GM10266 (cell line): Measurements from ENCODE around the gene RFESD.
A peak's percentile ranks its signal among the peaks of the same experiment; 100 is the strongest.

Source experiments
- DNase-seq: peaks from one replicate; pipeline ENCODE4 v3.0.0; 2012; ENCODE audit errors: extremely low spot score
- CTCF ChIP-seq: IDR thresholded peaks from 2 replicates; pipeline ENCODE4 v1.5.1; 2012; ENCODE audit warnings: mild to moderate bottlenecking, low read depth; ENCODE audit not compliant: control insufficient read depth, insufficient read depth; ENCODE audit errors: missing control alignments

The RFESD gene

DNA sequence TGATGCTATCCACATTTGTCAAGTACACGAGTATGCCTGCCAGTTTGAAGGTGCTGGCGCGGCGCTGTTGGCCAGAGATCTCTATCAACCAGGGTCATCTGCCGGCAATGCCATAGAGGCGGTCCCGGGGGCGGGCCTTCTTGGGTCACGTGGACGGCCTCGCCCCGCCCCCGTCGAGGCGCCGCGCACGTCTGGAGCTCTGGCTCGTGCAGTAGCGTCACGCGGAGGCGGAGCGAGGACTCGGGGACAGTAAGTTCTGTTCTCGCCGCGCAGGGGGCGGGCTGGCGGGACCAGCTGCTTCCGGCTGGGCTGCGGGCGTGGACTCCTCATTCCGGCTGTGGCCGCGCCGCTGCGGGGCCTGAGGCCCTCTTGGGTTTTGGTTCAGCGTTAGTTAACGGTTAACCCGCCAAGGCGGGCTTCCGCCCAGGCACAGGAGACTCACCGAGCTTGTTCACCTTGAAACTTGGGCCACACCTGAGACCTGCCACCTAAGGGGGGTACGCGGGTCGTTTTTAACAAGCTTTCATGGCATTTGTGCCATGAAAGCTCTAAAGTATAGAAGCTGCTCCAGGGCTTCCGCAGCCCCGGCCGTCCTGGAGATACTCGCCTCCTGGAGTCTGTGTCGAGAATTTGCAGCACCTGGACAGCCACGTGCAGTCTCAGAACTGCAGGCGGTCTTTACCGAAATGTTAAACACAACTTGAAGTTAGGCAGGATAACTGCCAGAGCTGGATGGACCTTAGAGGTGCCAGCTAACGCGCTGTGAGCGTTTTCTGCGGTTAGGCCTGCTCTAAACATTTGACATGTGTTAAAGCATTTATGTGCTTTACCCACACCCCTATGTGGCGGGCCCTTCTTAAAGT is at the start of gene RFESD:
RFESD (plus strand) TSS at position 209 of the 863 bp plus-strand sequence. CDS start 5,495 bp downstream, outside the sequence.
- peak; percentile 88 for DNase-seq
- no peak for TF ChIP-seq CTCF

DNA sequence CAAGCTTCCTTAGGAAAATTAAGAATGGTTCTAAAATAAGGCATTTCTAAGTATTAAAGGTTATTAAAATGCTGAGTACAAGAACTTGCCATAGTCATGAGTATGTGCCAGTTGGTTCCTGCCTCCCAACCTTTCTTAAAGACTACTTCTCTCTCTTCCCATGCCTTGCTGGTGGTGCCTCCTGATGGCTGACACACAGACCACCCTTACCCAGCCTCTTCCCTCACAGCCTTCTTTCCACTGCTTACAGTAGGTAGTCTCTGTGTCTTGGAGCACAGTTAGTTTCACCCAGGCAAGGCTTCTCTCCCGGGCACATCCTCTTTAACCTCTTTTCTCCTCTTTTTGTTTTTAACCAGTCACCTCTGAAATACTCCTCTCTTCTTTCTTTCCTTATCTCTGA is 47.3 kb upstream of the RFESD start:
- no peak for TF ChIP-seq CTCF
- DNase-seq = no peak

GRCh38 chr5:95600557-95600956 is 46.0 kb upstream of the RFESD start:
- no peak for DNase-seq
- TF ChIP-seq CTCF = no peak

GRCh38 chr5:95605786-95606185 is 40.8 kb upstream of the RFESD start:
- TF ChIP-seq CTCF = no peak
- no peak for DNase-seq

GRCh38 chr5:95606419-95606818 is 40.2 kb upstream of the RFESD start:
- no peak for TF ChIP-seq CTCF
- no peak for DNase-seq

GRCh38 chr5:95609711-95610110 is 36.9 kb upstream of the RFESD start:
- no peak for DNase-seq
- TF ChIP-seq CTCF = no peak

DNA sequence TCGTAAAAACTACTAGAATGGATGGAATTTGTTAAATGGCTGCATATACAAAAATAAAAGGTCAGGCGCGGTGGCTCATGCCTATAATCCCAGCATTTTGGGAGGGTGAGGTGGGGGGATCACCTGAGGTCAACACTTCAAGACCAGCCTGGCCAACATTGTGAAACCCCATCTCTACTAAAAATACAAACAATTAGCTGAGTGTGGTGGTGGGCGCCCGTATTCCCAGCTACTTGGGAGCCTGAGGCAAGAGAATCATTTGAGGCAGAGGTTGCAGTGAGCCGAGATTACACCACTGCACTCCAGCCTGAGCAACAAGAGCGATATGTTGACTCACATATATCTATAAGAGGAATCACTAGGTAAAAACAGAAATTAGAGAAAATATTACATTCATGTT is 36.0 kb upstream of the RFESD start:
- no peak for TF ChIP-seq CTCF
- no peak for DNase-seq
